RWPE2 (cell line): ENCODE data around the gene TRIM24.

ENCODE experiments used
- ATAC-seq: fragments of 200-7000 bp; cut with Tn5 transposase; 3 replicates; pipeline ENCODE4 v1.9.1; 2021; ENCODE audit warnings: low read depth
- DNase-seq: peaks from one replicate; pipeline ENCODE4 v3.0.0-alpha.2; 2020; ENCODE audit warnings: low spot score
- H3K27ac ChIP-seq: fragments of 450-650 bp; 2 replicates; pipeline ENCODE4 v1.5.1; 2017; ENCODE audit warnings: mild to moderate bottlenecking; ENCODE audit not compliant: poor library complexity, severe bottlenecking
- H3K27me3 ChIP-seq: fragments of 250-450 bp; sonication (Bioruptor Pico); 2 replicates; pipeline ENCODE4 v1.5.1; 2021; ENCODE audit warnings: mild to moderate bottlenecking, moderate library complexity; ENCODE audit not compliant: insufficient read depth, poor library complexity, severe bottlenecking
- H3K36me3 ChIP-seq: fragments of 250-450 bp; sonication (Bioruptor Pico); 2 replicates; pipeline ENCODE4 v1.5.1; 2020; ENCODE audit warnings: low read depth, mild to moderate bottlenecking, moderate library complexity
- H3K4me1 ChIP-seq: fragments of 250-450 bp; sonication (Bioruptor Pico); 2 replicates; pipeline ENCODE4 v1.5.1; 2021; ENCODE audit warnings: mild to moderate bottlenecking, moderate library complexity; ENCODE audit not compliant: insufficient read depth, poor library complexity, severe bottlenecking
- H3K4me3 ChIP-seq: fragments of 250-450 bp; sonication (Bioruptor Pico); 2 replicates; pipeline ENCODE4 v1.5.1; 2021; ENCODE audit warnings: mild to moderate bottlenecking, moderate library complexity; ENCODE audit not compliant: severe bottlenecking
- H3K9me3 ChIP-seq: fragments of 250-450 bp; sonication (Bioruptor Pico); 2 replicates; pipeline ENCODE4 v1.5.1; 2021; ENCODE audit warnings: mild to moderate bottlenecking, moderate library complexity; ENCODE audit not compliant: severe bottlenecking
- CTCF ChIP-seq: fragments of 450-650 bp; IDR thresholded peaks from one replicate; pipeline ENCODE4 v1.5.1; 2017; ENCODE audit warnings: mild to moderate bottlenecking, moderate library complexity; ENCODE audit not compliant: poor library complexity, severe bottlenecking

The TRIM24 gene

GRCh38 chr7:138543739-138544138, 83.7 kb downstream of the TRIM24 start:
- no peaks in the 10 kb centered on the region for H3K4me1 ChIP-seq
- no peaks in the 10 kb centered on the region for H3K27me3 ChIP-seq
- ATAC-seq (no peak), DNase-seq (no peak)
- TF ChIP-seq CTCF, result no peak
- H3K27ac ChIP-seq, result no peak overlapping the region
- H3K4me3 ChIP-seq, result no peak overlapping the region
- no peaks in the 10 kb centered on the region for H3K9me3 ChIP-seq
- H3K36me3 ChIP-seq, result peaks cover 13% of the 10 kb centered on the region

- Histone ChIP-seq H3K4me1 (no peaks in the 10 kb centered on the region), H3K27me3 (no peaks in the 10 kb centered on the region), H3K4me3 (no peak overlapping the region), H3K36me3 (peaks cover 5% of the 10 kb centered on the region; the same call in 1 of the 2 replicates), H3K27ac (no peak overlapping the region), H3K9me3 (no peaks in the 10 kb centered on the region)
- no peak for TF ChIP-seq CTCF
- ATAC-seq (no peak), DNase-seq (no peak)
Measured at GRCh38 chr7:138545123-138545522, 85.1 kb downstream of the TRIM24 start.

- DNase-seq (no peak), ATAC-seq (no peak)
- H3K27me3 ChIP-seq, result no peaks in the 10 kb centered on the region
- H3K4me1 ChIP-seq, result no peaks in the 10 kb centered on the region
- peaks cover 10% of the 10 kb centered on the region for H3K36me3 ChIP-seq
- H3K9me3 ChIP-seq, result no peaks in the 10 kb centered on the region
- no peak overlapping the region for H3K27ac ChIP-seq
- no peak overlapping the region for H3K4me3 ChIP-seq
- no peak for TF ChIP-seq CTCF
Measured at GRCh38 chr7:138546064-138546619, 86.1 kb downstream of the TRIM24 start.

- no peaks in the 10 kb centered on the region for H3K4me1 ChIP-seq
- DNase-seq (no peak), ATAC-seq (no peak)
- H3K27ac ChIP-seq, result no peak overlapping the region
- TF ChIP-seq CTCF, result no peak
- no peak overlapping the region for H3K4me3 ChIP-seq
- no peaks in the 10 kb centered on the region for H3K9me3 ChIP-seq
- peaks cover 17% of the 10 kb centered on the region for H3K36me3 ChIP-seq
- H3K27me3 ChIP-seq, result no peaks in the 10 kb centered on the region
Measured at GRCh38 chr7:138546829-138547228, 86.8 kb downstream of the TRIM24 start.

- no peak overlapping the region for H3K4me3 ChIP-seq
- no peak overlapping the region for H3K27ac ChIP-seq
- no peaks in the 10 kb centered on the region for H3K27me3 ChIP-seq
- ATAC-seq, result no peak
- peaks cover 36% of the 10 kb centered on the region for H3K36me3 ChIP-seq
- no peaks in the 10 kb centered on the region for H3K4me1 ChIP-seq
- no peak for TF ChIP-seq CTCF
- no peak for DNase-seq
- H3K9me3 ChIP-seq, result no peaks in the 10 kb centered on the region
Measured at GRCh38 chr7:138549082-138549481, 89.0 kb downstream of the TRIM24 start.
